HG02885 (cell line): ENCODE results near the gene UNC5B.

Experiments used
- ATAC-seq: cut with Tn5 transposase; IDR thresholded peaks from one replicate; pipeline ENCODE4 v1.9.1; 2021; ENCODE audit warnings: mild to moderate bottlenecking; ENCODE audit not compliant: unreplicated experiment, poor library complexity

The UNC5B gene

DNA sequence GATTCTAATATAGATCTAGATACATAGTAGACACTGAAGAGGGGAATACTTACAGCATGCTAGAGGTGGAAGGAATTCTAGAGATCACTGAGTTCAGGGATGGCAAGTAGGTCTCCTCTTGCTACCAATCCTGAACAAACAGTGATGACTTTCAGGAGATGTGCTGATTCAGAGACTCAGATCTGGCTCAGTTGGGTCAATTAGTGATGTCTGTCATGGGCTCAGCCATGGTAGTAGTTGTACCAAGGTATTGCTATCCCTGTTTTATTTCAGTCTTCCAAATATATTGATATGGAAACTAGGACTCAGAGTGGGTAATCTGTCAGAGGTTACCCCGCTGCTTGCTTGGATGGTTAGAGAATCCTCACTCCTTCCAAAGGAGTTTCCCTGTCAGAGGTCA is 38.5 kb downstream of the UNC5B start:
- ATAC-seq, result no peak

- ATAC-seq, result no peak
Observed at GRCh38 chr10:71251319-71251718, 38.9 kb downstream of the UNC5B start.

DNA sequence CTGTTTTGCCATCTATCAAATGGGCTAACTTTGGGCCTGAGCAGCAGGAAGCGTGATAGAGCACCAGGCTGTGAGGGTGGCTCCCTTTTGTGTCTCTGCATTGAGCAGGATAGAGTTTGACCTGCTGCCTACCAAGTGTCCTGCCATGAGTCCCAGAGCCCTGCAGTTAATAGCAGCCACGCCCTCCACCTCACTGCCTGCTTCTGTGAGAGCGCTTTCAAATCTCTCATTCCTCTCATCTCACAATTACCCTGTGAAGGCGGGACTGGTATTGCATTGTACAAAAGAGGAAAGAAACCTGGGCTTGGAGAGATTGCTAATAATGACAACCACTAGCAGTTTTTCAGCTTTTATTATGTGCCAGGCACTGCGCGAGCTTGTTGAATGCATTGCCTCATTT is 39.9 kb downstream of the UNC5B start:
- no peak for ATAC-seq

GRCh38 chr10:71253981-71254818 is 41.8 kb downstream of the UNC5B start:
- no peak for ATAC-seq

DNA sequence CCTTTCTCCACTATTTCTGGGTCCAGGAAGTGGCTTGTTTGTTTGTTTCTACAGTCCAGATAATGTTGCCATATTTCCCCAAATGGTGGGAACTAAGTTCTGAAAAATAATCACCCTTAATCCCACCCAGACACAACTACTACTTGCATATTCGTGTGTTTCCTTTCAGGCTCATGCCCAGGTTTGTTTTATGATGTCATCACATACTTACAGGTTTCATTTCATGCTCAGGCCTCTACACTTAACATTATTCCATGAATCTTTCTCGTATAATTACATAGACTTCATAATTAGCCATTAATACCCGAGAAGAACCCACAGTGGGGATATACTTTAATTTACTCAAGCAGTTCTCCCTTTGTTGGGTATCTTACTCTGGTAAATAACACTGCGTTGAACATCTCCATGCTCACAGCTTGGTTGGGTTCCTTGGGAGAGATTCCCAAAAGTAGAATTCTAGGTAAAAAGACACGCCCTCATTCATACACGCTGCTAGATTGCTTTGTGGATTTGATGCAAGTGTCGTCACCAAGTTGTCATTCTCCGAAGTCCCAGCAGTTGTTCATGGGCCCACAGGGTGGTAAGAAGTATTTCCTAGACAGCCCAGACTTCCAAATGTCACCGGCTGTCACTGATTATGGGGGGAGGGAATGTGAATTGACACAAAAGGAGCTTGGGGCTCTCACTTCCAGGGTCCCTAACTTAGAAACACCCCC is 42.6 kb downstream of the UNC5B start:
- no peak for ATAC-seq

DNA sequence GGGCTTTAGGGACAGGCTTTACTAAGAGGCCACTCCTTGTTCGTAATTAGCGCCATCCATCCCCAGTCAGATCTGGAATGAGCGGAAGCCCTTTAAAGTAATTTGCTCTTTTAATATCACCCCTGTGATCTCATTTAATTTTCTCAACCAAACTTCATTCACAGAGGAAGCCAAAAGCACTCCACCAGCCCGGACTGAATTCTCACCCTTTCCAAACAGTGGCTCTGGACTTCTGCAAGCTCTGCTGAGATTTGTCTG is 43.1 kb downstream of the UNC5B start:
- no peak for ATAC-seq

DNA sequence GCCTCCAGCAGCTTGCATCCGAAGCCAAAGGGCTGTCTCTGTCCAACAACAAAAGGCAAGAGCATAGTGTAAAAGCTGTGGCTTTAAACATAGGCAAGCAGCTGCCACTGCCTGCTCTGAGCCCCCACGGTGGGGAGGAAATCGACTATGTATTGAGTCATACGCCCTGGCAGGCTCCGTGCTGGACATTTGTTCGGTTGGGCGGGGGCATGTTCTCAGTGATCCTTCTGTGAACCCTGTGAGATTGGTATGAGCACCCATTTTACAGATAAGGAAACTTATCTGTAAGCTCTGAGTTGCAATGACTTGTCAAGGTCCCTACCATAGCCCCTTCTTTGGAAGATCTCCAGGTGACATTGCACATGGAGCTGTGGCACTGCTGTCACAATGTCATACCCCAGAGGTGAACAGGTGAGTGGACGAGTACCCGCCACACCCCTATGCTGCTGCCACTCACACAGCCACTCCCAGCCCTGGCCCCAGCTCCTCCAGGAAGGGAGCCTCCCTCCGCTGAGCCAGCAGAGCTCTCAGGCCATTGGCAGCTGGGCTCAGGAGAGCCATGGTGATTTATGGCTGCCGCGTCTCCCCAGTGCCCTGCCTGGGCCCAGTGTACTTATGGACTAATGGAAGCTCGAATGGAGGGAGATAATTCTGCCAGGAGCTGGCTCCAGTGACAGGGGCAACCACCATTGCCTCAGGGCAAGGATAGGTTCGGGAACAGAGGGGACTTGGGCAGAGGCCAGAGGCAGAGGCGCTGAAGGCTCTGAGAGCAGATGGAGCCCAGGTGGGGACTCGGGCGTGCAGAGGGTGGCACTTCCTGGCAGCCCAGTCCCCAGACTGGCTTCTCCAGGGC is 43.7 kb downstream of the UNC5B start:
- no peak for ATAC-seq

DNA sequence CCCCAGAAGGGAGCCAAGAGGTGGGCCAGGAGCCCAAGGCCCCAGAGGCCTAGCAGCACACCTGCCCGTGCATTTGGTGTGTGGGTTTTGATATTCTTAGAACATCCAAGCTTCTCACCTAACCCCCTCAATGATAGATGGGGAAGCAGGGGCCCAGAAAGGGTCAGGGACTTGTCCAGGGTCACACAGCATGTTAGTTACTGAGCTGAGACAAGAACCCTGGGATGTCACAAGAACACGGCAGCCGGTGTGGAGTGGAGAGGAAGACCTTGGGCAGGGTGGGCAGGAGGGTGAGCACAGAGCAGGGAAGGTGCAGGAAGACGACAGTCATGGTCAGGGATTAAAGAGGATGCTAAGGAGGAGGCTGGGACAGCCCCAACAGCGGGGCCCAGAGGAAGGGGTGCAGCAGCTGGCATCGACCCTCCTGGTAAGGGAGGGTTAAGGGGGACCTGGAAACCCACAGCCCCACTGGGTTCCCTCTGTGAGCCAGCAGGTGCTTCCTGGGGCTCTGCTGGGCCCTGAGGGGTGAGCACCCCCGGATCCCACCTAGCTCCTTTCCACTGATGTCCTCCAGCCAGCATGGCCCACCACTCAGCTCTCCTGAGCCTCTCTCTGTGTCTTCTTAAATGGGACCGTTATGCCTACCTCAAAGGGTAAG is 44.4 kb downstream of the UNC5B start:
- ATAC-seq, result no peak

- no peak for ATAC-seq
Observed at GRCh38 chr10:71257319-71257997, 45.1 kb downstream of the UNC5B start.

DNA sequence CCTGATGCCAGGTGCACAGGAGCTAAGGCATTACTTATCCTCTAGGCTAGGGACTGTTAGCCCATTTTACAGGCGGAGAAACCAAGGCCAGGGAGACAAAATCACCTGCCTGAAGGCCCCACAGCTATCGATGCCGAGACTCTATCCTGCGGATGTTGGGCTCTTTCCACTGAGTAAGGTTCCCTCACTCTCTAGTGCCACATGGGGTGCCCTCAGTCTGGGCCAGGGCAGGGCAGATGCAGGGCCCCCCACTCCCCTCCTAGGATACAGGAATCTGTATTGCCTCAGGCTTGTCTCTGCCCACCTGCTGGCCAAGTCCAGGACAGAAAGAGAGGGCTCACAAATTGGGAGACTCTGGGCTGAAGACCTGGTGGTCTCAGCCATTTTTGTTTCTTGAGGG is 45.7 kb downstream of the UNC5B start:
- no peak for ATAC-seq

- no peak for ATAC-seq
Observed at GRCh38 chr10:71258446-71259145, 46.2 kb downstream of the UNC5B start.

GRCh38 chr10:71259282-71259681 is 46.9 kb downstream of the UNC5B start:
- ATAC-seq, result no peak

DNA sequence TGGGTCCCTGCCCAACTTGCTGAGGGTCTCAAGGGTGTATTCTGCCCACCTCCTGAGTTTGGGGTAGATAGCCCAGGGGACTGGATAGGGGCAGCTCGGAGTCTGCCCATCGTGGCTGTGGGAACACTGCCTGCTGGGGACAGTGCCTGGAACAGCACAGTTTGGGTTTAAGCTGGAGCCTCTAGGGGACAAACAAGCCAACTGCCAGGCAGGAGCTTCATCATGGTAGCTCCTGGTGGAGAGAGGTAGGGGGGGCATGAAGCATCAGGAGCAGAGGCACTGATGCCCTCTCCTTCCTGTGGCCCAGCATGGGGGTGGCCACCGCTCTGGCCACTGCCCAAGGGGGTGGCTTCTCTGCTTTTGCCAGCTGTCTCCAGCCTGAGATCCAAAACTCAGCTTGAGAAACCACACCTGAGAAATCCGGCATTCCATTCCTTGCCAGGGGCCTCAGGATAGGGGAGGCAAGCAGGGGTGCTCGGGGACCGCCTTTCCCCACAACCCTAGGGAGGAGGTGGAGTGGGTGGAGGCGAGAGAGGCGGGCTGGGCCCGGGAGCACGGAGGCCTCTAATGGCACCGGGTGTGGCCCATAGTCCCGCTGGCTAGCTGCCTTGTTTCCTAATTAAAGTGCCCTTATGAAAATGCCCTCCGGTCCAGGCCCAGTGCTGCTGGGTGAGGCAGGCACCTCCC is 47.6 kb downstream of the UNC5B start:
- ATAC-seq, result no peak

DNA sequence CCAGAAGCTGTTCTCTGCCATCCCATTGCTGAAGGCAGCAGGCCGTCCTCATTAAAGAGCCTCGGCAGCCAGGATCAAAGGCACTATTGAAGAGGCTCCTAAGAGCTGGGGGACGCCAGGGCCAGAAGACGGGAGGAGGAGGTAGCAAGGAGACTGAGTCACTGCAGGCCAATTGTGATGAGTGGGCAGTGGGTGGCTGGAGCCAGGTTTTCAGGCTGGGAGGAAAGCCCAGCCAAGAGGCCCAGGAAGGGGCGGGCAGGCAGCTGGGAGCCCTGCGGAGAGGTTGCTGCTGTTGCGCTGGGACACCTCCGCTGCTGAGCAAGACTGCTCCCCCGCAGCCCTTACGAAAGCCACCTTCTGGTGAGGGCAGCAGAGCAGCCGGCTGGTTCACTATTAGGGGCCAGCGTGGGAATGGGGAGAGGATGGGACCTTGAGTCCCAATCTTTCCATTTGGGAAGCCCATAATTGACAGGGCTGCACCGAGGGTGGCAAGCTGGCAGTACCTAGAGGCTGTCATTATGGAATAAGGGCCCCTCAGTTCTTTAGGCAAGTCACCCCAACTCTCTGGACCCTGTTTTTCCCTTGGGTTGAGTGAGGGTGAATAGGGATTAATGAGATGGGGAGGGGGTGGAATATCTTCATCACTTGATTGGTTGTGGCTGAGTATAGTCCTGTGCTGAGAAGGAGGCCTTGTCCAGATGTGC is 48.4 kb downstream of the UNC5B start:
- no peak for ATAC-seq

- no peak for ATAC-seq
Observed at GRCh38 chr10:71262027-71262426, 49.7 kb downstream of the UNC5B start.

GRCh38 chr10:71262817-71263216 is 50.4 kb downstream of the UNC5B start:
- ATAC-seq, result no peak

DNA sequence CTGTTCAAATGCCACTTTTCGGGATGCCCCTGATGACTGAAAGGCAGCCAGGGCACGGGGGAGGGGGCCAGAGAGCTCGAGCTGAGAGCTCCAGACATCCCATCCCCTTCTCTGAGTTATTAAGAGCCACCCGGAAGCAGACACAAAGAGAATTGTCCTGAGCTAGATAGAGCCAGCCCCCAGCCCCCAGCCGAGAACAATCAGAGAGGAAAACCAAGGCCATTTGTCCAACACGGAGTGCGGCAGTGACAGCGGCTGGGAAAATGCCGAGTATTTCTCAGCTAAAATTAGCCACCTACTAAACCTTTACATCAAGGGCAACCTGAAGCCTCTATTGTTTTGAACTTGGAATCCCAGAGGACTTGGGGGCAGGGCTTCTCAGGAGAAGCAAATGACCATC is 51.0 kb downstream of the UNC5B start:
- no peak for ATAC-seq
